ENCODE results near the gene SLC4A1.

DNA sequence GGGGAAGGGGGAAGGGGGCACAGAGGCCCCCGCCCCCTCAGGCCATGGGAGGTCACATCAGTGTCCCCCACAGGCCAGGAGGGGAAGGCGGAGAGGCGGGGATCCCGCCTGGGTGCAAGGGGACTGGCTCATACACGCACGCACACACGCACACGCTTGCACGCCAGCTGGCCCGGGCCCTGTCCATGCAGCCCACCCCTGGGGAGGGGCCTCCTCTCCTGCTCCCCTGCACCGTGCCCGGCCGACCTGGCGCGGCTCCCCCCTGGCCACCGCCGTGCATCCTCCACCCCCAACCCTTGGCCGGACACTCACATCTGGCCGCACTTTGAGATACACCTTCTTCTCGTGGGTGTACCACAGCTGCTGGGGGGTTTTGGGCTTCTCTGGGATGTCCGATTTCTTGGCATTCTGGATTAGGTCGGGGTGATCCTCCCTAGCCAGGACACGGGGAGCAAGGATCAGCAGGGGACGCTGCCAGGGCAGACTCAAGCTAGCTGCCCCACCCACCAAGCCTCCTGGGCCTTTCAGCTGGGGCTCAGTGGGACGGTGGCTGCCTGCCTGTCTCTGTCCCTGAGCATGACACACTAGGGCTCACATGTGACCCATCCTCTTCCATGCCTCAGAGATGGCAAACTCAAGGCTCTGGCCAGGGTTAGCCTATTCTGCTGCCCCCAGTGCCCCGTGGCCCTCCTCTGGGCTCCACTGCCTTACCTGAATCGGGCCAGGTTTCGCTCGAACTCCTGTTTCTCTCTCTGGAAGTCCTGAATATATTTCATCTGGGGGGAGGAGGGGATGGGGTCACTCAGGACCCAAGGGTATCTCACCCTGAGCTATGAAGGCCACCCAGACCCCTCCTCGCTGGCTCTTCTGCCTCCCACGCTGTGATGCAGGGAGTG is 55.2 kb downstream of the SLC4A1 start:
- TF ChIP-seq CTCF (IDR thresholded peaks at IDR 0.05), result no peak
- TF ChIP-seq POLR2A (IDR thresholded peaks at IDR 0.05), result no peak
- no peak for TF ChIP-seq EP300 (IDR thresholded peaks at IDR 0.05)
